Stimulated activated CD8-positive, alpha-beta memory T cell treated with anti-CD3 and anti-CD28 coated beads, Interleukin-4, amount 100 ng/mL, for 1 hour (primary cell): ENCODE data around the gene MYO10.
"Not testable (repeated sequence)": the region's sequence is repeated elsewhere in the genome, so short reads cannot be mapped to it uniquely, and the experiment has no call there.

Experiments used
- DNase-seq, 2 donors: peaks; one replicate each; pipeline ENCODE4 v3.0.0-alpha.2; 2020; ENCODE audit warnings: low read depth in 2 of 2, low spot score in 1 of 2

MYO10 gene

DNA sequence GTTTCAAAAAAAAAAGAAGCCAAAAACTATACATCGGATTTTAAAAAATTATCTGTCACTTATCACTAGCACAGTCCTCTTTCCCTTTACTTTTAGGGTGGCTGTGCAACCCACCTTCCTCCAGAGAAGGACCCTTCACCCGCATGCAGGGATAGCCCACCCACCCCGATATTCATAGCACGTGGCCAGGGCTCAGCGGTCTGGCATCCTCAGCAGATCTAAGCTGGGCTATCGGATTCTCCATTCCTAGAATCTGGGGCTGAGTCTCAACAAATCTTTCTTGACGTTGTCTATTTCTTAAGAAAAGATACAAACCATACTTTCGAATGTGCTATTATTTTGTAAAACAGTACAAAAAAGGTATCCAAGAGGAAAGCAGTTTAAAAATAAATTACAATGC lies 70.9 kb downstream of the MYO10 start:
- DNase-seq, result no peak

DNA sequence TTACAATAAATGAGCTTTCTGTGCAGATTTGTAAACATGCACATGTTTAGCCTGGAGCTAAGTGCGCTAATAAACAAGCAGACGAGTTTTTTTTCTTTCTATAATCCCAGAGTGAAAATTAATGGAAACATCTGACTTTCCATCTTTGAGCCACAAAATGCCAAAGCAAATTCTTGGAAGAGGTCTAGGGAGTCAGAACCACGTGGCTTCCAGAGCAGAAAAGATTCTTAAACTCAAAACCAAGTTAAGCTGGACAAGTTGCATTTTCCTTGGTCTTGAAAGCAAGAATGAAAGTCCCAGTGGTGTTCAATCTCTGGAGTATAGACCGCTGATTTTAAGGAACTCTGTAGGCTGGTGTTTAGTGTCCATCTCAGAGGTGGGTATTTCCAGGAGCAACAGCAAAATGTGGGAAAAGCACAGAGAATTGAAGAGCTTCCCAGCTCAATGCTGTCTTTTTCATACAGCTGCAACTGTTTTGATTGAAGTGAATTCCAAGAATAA lies 71.4 kb downstream of the MYO10 start:
- no peak for DNase-seq

- DNase-seq, result no peak
Measured at GRCh38 chr5:16863469-16863946, 72.6 kb downstream of the MYO10 start.

DNA sequence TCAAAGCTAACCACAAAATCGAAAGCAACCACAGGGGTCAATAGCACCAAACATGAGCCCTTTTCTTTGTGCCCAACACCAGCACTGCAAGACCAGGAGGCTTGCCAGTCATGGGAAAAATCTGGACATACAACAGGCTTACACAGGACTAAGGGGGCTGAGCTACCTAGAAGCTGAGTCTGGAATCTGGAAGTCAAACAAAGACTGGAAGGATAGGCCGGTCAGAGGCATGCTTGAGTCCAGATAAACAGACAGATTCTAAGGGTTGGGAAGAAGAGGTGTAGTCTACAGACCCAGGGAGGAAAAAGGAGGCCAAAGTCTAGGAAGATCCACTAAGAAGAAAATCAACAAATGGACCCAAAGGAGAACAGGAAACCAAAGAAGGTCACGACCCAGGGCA lies 73.3 kb downstream of the MYO10 start:
- no peak for DNase-seq

- DNase-seq, result no peak
Measured at GRCh38 chr5:16859346-16859745, 76.7 kb downstream of the MYO10 start.

- DNase-seq, result no peak
Measured at GRCh38 chr5:16858151-16858550, 77.9 kb downstream of the MYO10 start.

- no peak for DNase-seq
Measured at GRCh38 chr5:16857635-16858034, 78.5 kb downstream of the MYO10 start.

DNA sequence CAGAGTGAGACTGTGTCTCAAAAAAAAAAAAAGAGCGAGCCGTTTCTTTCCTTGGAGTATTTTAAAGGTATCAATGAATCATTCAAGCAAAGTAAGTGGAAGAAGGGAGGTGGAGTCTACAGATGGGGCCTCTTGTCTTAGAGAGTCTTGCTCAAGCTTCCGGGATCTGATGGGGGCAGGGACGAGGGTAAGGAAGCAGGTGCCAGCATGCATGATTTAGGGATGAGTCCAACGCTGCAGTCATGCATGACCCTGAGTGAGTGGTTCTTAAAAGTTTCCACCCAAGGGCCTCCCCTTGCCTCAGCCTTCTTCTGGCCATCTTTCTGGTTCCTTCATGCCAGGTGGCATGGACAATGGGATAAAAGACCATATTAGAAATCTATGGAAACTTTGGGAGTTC lies 79.6 kb downstream of the MYO10 start:
- no peak for DNase-seq

DNA sequence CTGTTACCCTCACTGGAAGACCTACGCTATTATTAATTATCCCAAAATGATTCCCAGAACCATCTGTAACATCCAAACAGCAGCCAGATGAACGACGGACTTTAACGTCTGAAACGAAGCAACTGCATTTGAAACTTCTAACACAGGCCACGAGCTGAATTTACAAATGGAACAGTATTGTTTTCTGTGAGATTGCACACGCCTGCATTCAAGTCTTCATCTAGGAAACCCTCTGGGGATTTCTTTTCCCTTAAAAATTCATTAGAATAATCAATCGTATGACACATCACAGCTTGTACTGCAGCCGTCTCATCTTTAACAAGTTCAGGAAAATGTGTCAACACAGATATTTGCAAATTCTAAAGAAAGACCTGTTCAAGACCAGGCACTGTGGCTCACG lies 80.2 kb downstream of the MYO10 start:
- no peak for DNase-seq

- DNase-seq, result no peak
Measured at GRCh38 chr5:16855485-16855884, 80.6 kb downstream of the MYO10 start.

DNA sequence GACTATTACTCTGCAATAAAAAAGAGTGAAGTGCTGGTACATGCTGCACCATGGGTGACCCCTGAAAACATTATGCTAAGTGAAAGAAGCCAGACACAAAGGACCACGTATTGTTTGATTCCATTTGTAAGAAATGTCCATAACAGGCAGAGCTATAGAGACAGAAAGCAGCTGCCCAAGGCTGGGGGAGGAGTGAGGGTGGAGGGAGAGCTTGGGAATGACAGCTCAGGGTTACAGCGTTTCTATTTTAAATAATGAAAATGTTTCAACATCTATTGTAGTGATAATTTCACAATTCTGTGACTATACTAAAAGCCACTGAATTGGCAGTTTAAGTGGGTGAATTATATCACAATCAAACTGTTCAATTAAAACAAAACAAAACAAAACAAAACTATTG lies 81.7 kb downstream of the MYO10 start:
- DNase-seq, result no peak

DNA sequence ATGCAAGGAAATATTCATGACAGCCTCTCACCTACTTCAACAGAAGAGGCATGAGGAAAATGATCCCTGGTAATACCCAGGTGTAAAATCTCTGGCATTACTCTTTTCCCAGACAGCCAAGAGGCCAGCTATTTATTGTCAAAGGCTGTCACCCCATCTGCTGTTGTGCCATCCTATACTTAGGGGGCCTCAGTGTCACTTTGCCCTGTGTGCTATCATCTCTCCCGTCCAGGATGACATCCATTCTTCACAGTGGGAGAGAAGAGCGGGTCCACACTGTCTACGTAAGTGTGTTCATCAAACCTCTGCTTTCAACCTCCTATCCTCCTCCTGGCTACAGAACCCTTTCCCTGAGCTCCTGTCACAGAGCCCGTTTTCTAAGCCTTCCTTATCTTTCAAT lies 82.6 kb downstream of the MYO10 start:
- DNase-seq, result no peak

GRCh38 chr5:16852251-16853005 lies 83.7 kb downstream of the MYO10 start:
- DNase-seq, result no peak

GRCh38 chr5:16849775-16850174 lies 86.3 kb downstream of the MYO10 start:
- no peak for DNase-seq

- no peak for DNase-seq
Measured at GRCh38 chr5:16849181-16849580, 86.9 kb downstream of the MYO10 start.

- no peak for DNase-seq
Measured at GRCh38 chr5:16844952-16845351, 91.1 kb downstream of the MYO10 start.

DNA sequence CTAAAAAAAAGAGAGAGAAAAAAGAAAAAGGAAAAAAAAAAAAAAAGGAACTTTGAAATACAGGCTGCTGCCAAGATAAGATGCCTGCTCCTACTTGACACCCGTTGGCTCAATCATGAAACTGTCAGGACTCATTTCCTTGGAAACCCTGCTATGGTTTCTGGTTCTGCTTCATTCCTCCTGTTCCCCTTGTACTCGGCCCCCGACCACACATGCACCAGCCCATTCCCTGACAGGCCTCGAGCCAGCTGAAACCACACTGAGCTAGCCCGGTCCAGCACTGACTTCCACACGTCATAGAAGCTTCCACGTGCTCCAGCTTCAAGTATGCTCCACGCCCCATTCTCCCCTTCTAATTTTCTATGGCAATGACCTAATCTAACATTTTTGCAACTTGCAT lies 93.2 kb downstream of the MYO10 start:
- no peak for DNase-seq

DNA sequence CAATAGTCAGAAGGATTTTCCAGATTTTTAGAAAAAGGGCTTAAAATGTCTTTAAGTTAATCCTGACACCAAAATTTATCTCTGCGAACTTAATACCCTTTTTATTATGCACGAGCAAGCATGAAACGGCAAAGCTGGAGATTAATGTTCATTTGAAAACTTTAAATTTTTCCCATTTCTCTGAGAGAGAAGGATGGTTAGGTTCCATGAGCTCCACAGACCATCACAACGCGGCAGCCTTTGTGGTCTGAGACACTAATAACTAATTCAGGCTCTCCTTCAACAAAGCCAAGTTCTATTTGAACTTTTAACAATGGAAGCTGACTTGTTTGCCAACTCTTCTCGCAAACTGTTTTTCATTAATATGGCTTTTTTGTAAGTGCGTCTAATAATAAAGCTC lies 94.7 kb downstream of the MYO10 start:
- no peak for DNase-seq

DNA sequence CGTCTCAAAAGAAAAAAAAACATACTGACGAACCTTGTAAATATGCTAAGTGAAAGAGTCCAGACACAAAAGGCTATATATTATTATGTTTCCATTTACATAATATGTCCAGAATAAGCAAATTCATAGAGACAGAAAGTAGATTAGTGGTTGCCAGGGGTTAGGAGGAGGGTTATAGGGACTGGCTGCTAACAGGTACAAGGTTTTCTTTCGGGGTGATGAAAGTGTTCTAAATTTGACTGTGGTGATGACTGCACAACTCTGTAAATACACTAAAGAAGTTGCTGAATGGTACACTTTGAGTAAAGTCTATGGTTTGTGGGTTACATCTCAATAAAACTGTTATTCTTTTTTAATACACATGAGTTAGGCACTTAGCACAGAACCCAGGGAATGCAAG lies 98.8 kb downstream of the MYO10 start:
- no peak for DNase-seq

DNA sequence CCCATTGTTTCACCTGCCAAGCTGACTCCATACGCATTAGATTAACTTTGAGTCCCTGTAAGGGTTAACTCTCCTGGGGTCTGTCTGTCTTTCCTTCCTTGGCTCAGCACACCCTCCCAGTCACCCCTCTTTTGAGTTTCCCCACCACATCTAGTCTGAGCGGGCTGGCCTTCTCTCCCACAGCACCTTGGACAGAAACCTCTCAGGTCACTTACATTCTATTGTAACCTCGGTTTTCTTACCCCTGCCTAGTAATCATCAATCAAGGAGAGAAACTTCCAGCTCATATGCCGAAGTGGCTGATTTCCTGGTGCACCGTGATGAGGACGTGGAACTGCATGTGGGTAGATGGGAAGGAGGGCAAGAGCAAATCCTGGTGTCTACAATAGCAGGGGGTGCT lies 102.1 kb downstream of the MYO10 start:
- no peak for DNase-seq

- DNase-seq, result not testable (repeated sequence)
Measured at GRCh38 chr5:16831326-16831725, 104.8 kb downstream of the MYO10 start.

DNA sequence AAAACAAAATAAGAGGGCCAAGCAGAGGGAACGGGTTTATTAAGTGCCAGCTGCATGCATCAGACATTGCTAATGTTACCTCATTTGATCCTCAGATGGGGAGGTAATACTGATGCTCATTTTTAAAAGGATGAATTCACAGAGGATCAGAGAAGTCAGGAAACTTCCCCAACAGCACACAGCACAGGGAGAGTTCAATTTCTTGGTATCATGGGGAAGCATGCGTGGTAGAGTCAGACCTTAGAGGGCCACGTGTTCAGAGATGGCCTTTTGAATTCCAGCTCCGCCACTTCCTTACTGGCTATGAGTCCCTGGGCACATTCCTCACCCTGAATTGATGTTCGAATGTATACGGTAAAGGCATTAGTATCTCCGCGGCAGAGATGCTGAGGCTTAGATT lies 108.3 kb downstream of the MYO10 start:
- no peak for DNase-seq
